ENCODE results near the gene G0S2. TPM values are rescaled to one million over a fixed set of nuclear protein-coding genes. Genes with fewer than 3 reads are reported as not detected.

Gene G0S2
- polyA plus RNA-seq, 1 donor (not counting 4 experiments of a cell fraction or from before 2014, with no cell fraction given), result 46.2 TPM

- DNase-seq (ENCODE audit: low read depth, low spot score), result peak; percentile 40
- no peaks in the 10 kb centered on the region for H3K9me1 ChIP-seq (ENCODE audit: control insufficient read depth, extremely low read depth, insufficient read depth, low read length)
- peak overlapping the region; percentile 27 for H3K27ac ChIP-seq (ENCODE audit: control insufficient read depth, insufficient read depth, low read length)
- peak overlapping the region; percentile 4 for H3K9ac ChIP-seq (ENCODE audit: control insufficient read depth, extremely low read depth, insufficient read depth, low read length)
- no peak for TF ChIP-seq CTCF (optimal IDR thresholded peaks at IDR 0.05 in 1 of 3, IDR thresholded peaks at IDR 0.05 in 1 of 3, conservative IDR thresholded peaks at IDR 0.05 in 1 of 3; ENCODE audit: extremely low read depth in 1 of 3, insufficient read depth in 2 of 3, low read length in 3 of 3)
- no peak for TF ChIP-seq EZH2 (IDR thresholded peaks at IDR 0.05; ENCODE audit: low read length)
- H3K36me3 ChIP-seq (ENCODE audit: control insufficient read depth in 2 of 2, extremely low read depth in 1 of 2, insufficient read depth in 2 of 2, low read length in 2 of 2), result peaks cover 46 to 80% of the 10 kb centered on the region in 2 experiments
- peaks cover 72% of the 10 kb centered on the region for H3K79me2 ChIP-seq (ENCODE audit: control insufficient read depth, insufficient read depth, low read length)
- H3K9me3 ChIP-seq (ENCODE audit: control insufficient read depth, low read depth, low read length), result no peaks in the 10 kb centered on the region
- peak; percentile 26 for FAIRE-seq
- no peak overlapping the region for H3K4me2 ChIP-seq (ENCODE audit: control insufficient read depth, extremely low read depth, insufficient read depth, low read depth, low read length)
- peaks cover 39% of the 10 kb centered on the region for H3K4me1 ChIP-seq (ENCODE audit: control insufficient read depth, extremely low read depth, insufficient read depth, low read length)
- no peak overlapping the region for H3K4me3 ChIP-seq (ENCODE audit: control insufficient read depth in 2 of 3, extremely low read depth in 1 of 3, insufficient read depth in 2 of 3, low read depth in 1 of 3, low read length in 3 of 3)
- peaks cover 73% of the 10 kb centered on the region for H4K20me1 ChIP-seq (ENCODE audit: control insufficient read depth, extremely low read depth, insufficient read depth, low read length)
- no peak overlapping the region for H2AFZ ChIP-seq (ENCODE audit: control insufficient read depth, low read length)
- H3K27me3 ChIP-seq (ENCODE audit: control insufficient read depth, extremely low read depth, insufficient read depth, low read length), result no peaks in the 10 kb centered on the region
- dilution Hi-C loops (cut with MboI; ENCODE audit: extremely low pct_ligation_motif_present, low sequenced_read_pairs), result no loop called here
Measured at GRCh38 chr1:209643285-209644020, 31.8 kb upstream of the G0S2 start.

GRCh38 chr1:209645574-209646452 lies 29.4 kb upstream of the G0S2 start:
- Histone ChIP-seq H3K79me2 (ENCODE audit: control insufficient read depth, insufficient read depth, low read length) (peaks cover 87% of the 10 kb centered on the region), H3K9ac (ENCODE audit: control insufficient read depth, extremely low read depth, insufficient read depth, low read length) (peak overlapping the region; percentile 20), H3K4me1 (ENCODE audit: control insufficient read depth, extremely low read depth, insufficient read depth, low read length) (peaks cover 61% of the 10 kb centered on the region), H3K9me1 (ENCODE audit: control insufficient read depth, extremely low read depth, insufficient read depth, low read length) (no peaks in the 10 kb centered on the region), H3K4me3 (ENCODE audit: control insufficient read depth in 2 of 3, extremely low read depth in 1 of 3, insufficient read depth in 2 of 3, low read depth in 1 of 3, low read length in 3 of 3) (no peak overlapping the region), H4K20me1 (ENCODE audit: control insufficient read depth, extremely low read depth, insufficient read depth, low read length) (peaks cover 81% of the 10 kb centered on the region), H3K27me3 (ENCODE audit: control insufficient read depth, extremely low read depth, insufficient read depth, low read length) (no peaks in the 10 kb centered on the region), H3K9me3 (ENCODE audit: control insufficient read depth, low read depth, low read length) (no peaks in the 10 kb centered on the region), H2AFZ (ENCODE audit: control insufficient read depth, low read length) (no peak overlapping the region), H3K4me2 (ENCODE audit: control insufficient read depth, extremely low read depth, insufficient read depth, low read depth, low read length) (peak overlapping the region; percentile 99), H3K27ac (ENCODE audit: control insufficient read depth, insufficient read depth, low read length) (no peak overlapping the region), H3K36me3 (ENCODE audit: control insufficient read depth in 2 of 2, extremely low read depth in 1 of 2, insufficient read depth in 2 of 2, low read length in 2 of 2) (peaks cover 52 to 88% of the 10 kb centered on the region in 2 experiments)
- dilution Hi-C loops (cut with MboI; ENCODE audit: extremely low pct_ligation_motif_present, low sequenced_read_pairs), result no loop called here
- no peak for TF ChIP-seq EZH2 (IDR thresholded peaks at IDR 0.05; ENCODE audit: low read length)
- TF ChIP-seq CTCF (optimal IDR thresholded peaks at IDR 0.05 in 1 of 3, IDR thresholded peaks at IDR 0.05 in 1 of 3, conservative IDR thresholded peaks at IDR 0.05 in 1 of 3; ENCODE audit: extremely low read depth in 1 of 3, insufficient read depth in 2 of 3, low read length in 3 of 3), result no peak
- peak; percentile 36 for DNase-seq (ENCODE audit: low read depth, low spot score)
- FAIRE-seq, result peak; percentile 32
